ENCODE data around the gene KRTDAP.

DNA sequence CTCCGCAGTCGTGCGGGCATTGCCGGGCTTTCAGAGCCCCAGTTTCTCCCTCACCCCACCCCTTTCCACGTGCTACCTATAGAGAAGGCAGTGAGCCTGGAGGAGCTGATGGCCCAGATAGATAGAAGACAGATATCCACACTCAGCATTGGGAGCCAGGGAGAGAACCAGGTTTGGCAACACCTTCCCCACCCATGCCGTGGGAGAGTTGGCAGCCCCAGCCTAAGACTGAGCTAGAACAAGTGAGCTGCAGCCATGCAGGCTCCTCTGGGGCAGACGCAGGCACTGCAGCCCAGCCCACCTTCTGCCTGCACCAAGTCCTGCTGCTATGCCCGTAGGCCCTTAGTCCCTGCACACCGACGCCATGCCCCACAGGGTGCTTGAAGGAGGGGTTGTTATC, 10.3 kb upstream of the KRTDAP start:
- TF ChIP-seq, protein P1, sequence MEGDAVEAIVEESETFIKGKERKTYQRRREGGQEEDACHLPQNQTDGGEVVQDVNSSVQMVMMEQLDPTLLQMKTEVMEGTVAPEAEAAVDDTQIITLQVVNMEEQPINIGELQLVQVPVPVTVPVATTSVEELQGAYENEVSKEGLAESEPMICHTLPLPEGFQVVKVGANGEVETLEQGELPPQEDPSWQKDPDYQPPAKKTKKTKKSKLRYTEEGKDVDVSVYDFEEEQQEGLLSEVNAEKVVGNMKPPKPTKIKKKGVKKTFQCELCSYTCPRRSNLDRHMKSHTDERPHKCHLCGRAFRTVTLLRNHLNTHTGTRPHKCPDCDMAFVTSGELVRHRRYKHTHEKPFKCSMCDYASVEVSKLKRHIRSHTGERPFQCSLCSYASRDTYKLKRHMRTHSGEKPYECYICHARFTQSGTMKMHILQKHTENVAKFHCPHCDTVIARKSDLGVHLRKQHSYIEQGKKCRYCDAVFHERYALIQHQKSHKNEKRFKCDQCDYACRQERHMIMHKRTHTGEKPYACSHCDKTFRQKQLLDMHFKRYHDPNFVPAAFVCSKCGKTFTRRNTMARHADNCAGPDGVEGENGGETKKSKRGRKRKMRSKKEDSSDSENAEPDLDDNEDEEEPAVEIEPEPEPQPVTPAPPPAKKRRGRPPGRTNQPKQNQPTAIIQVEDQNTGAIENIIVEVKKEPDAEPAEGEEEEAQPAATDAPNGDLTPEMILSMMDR (IDR thresholded peaks at IDR 0.05) = no peak
- TF ChIP-seq POLR2A (IDR thresholded peaks at IDR 0.05) (no peak), EP300 (IDR thresholded peaks at IDR 0.05; ENCODE audit: low read depth) (no peak), POLR2AphosphoS5 (IDR thresholded peaks at IDR 0.05) (no peak)

Measured in transverse colon (tissue), 4 donors.